ENCODE measurements around the gene RPE65. TPM values are rescaled to one million over a fixed set of nuclear protein-coding genes. Genes with fewer than 3 reads are reported as not detected.

Gene RPE65
- total and polyA plus RNA-seq, 2 experiments from 2014 or later, result not detected

GRCh38 chr1:68485431-68486022, 35.8 kb upstream of the RPE65 start:
- no peak for TF ChIP-seq ZNF462 (CRISPR knock-in tag; IDR thresholded peaks at IDR 0.05)
- Histone ChIP-seq H3K27ac (ENCODE audit: low read depth) (no peak overlapping the region), H3K27me3 (ENCODE audit: insufficient read depth) (no peaks in the 10 kb centered on the region), H4K20me1 (replicated peaks; ENCODE audit: insufficient read depth) (no peaks in the 10 kb centered on the region), H3K4me1 (ENCODE audit: insufficient read depth) (no peaks in the 10 kb centered on the region), H3K9me2 (ENCODE audit: insufficient read depth) (no peaks in the 10 kb centered on the region), H3K4me3 (no peak overlapping the region), H3K36me3 (ENCODE audit: insufficient read depth) (peaks cover 78% of the 10 kb centered on the region), H3F3A (replicated peaks; ENCODE audit: low read depth) (no peaks in the 10 kb centered on the region), H3K79me2 (replicated peaks; ENCODE audit: insufficient read depth) (peaks cover 8% of the 10 kb centered on the region), H2AFZ (no peak overlapping the region), H3K4me2 (no peak overlapping the region)
- ATAC-seq (no peak), DNase-seq (ENCODE audit: low spot score) (no peak)
- Mint-ChIP-seq H3K36me3 (ENCODE audit: low read depth) (peaks cover 65% of the 10 kb centered on the region), H3K27ac (no peak overlapping the region), H3K4me3 (no peak overlapping the region), H3K9me3 (no peaks in the 10 kb centered on the region), H3K27me3 (ENCODE audit: insufficient read depth, low read depth, poor library complexity) (no peaks in the 10 kb centered on the region), H3K4me1 (no peaks in the 10 kb centered on the region; the same call in 1 of the 3 replicates)

- Histone ChIP-seq H3K4me1 (ENCODE audit: insufficient read depth) (no peaks in the 10 kb centered on the region), H3K36me3 (ENCODE audit: insufficient read depth) (peaks cover 76% of the 10 kb centered on the region), H3K4me2 (no peak overlapping the region), H3F3A (replicated peaks; ENCODE audit: low read depth) (no peaks in the 10 kb centered on the region), H3K27ac (ENCODE audit: low read depth) (no peak overlapping the region), H3K79me2 (replicated peaks; ENCODE audit: insufficient read depth) (no peaks in the 10 kb centered on the region; the same call in 1 of the 2 replicates), H3K4me3 (no peak overlapping the region), H4K20me1 (replicated peaks; ENCODE audit: insufficient read depth) (no peaks in the 10 kb centered on the region), H3K9me2 (ENCODE audit: insufficient read depth) (no peaks in the 10 kb centered on the region), H3K27me3 (ENCODE audit: insufficient read depth) (no peaks in the 10 kb centered on the region), H2AFZ (no peak overlapping the region)
- ATAC-seq (no peak), DNase-seq (ENCODE audit: low spot score) (no peak)
- H3K4me1 Mint-ChIP-seq, result peaks cover 5% of the 10 kb centered on the region; the same call in 2 of the 3 replicates
- H3K36me3 Mint-ChIP-seq (ENCODE audit: low read depth), result peaks cover 65% of the 10 kb centered on the region
- H3K27ac Mint-ChIP-seq, result no peak overlapping the region
- no peaks in the 10 kb centered on the region for H3K9me3 Mint-ChIP-seq
- no peak overlapping the region for H3K4me3 Mint-ChIP-seq
- H3K27me3 Mint-ChIP-seq (ENCODE audit: insufficient read depth, low read depth, poor library complexity), result no peaks in the 10 kb centered on the region
- TF ChIP-seq ZNF462 (CRISPR knock-in tag; IDR thresholded peaks at IDR 0.05) (no peak), EZH2 (IDR thresholded peaks at IDR 0.05; ENCODE audit: low read depth, unreplicated experiment) (no peak)
Observed at GRCh38 chr1:68484618-68485017, 34.9 kb upstream of the RPE65 start.

All from GM23338 (cell line).